Measurements from ENCODE around the gene RFX1. TPM values are rescaled to one million over a fixed set of nuclear protein-coding genes. Genes with fewer than 3 reads are reported as not detected.

RFX1 gene
- total RNA-seq, 2 donors from 2014 or later = 9.2 to 12.7 TPM

GRCh38 chr19:13979686-13980085 lies 26.4 kb downstream of the RFX1 start:
- TF ChIP-seq POLR2A (IDR thresholded peaks at IDR 0.05) = no peak
- TF ChIP-seq CTCF (IDR thresholded peaks at IDR 0.05) = no peak
- TF ChIP-seq POLR2AphosphoS5 (IDR thresholded peaks at IDR 0.05) = no peak
- H3K27ac ChIP-seq = no peak overlapping the region
- WGBS = 76% methylated on average over 11 of the region's 12 CpGs
- no peaks in the 10 kb centered on the region for H3K36me3 ChIP-seq
- peaks cover 7% of the 10 kb centered on the region for H3K4me1 ChIP-seq (replicated peaks)
- no peaks in the 10 kb centered on the region for H3K9me3 ChIP-seq
- intact Hi-C loops (cut with DNase I) = no loop called here
- no peak for DNase-seq (ENCODE audit: low spot score)
- no peaks in the 10 kb centered on the region for H3K27me3 ChIP-seq (replicated peaks; ENCODE audit: insufficient read depth)
- peak overlapping the region in 1 of 2 donors; percentile 47 for H3K4me3 ChIP-seq

GRCh38 chr19:13979244-13979615 lies 26.9 kb downstream of the RFX1 start:
- Histone ChIP-seq H3K27me3 (replicated peaks; ENCODE audit: insufficient read depth) (no peaks in the 10 kb centered on the region), H3K36me3 (no peaks in the 10 kb centered on the region), H3K9me3 (no peaks in the 10 kb centered on the region), H3K27ac (peak overlapping the region; percentile 67 to 74), H3K4me1 (replicated peaks) (peaks cover 7% of the 10 kb centered on the region), H3K4me3 (peak overlapping the region; percentile 37 to 47)
- intact Hi-C loops (cut with DNase I) = no loop called here
- TF ChIP-seq CTCF (IDR thresholded peaks at IDR 0.05) = no peak
- 15% methylated on average over 10 of the region's 12 CpGs for WGBS
- DNase-seq (ENCODE audit: low spot score) = no peak

- intact Hi-C loops (cut with DNase I) = no loop called here
- Histone ChIP-seq H3K27me3 (replicated peaks; ENCODE audit: insufficient read depth) (no peaks in the 10 kb centered on the region), H3K36me3 (no peaks in the 10 kb centered on the region), H3K9me3 (no peaks in the 10 kb centered on the region), H3K4me1 (replicated peaks) (peaks cover 7% of the 10 kb centered on the region), H3K27ac (peak overlapping the region; percentile 67 to 74), H3K4me3 (peak overlapping the region; percentile 37 to 47)
- WGBS = 2% methylated on average over 74 of the region's 74 CpGs
- DNase-seq (ENCODE audit: low spot score) = peak; percentile 81
- TF ChIP-seq POLR2AphosphoS5 (IDR thresholded peaks at IDR 0.05) (peak; percentile 38), CTCF (IDR thresholded peaks at IDR 0.05) (no peak), POLR2A (IDR thresholded peaks at IDR 0.05) (peak; percentile 26)
Observed at GRCh38 chr19:13978351-13979243, 27.5 kb downstream of the RFX1 start.

GRCh38 chr19:13977803-13978202 lies 28.3 kb downstream of the RFX1 start:
- WGBS = 83% methylated on average over 12 of the region's 12 CpGs
- TF ChIP-seq POLR2AphosphoS5 (IDR thresholded peaks at IDR 0.05) (no peak), CTCF (IDR thresholded peaks at IDR 0.05) (no peak), POLR2A (IDR thresholded peaks at IDR 0.05) (no peak)
- no peak for DNase-seq (ENCODE audit: low spot score)
- Histone ChIP-seq H3K4me1 (replicated peaks) (peaks cover 7% of the 10 kb centered on the region), H3K4me3 (no peak overlapping the region), H3K27me3 (replicated peaks; ENCODE audit: insufficient read depth) (no peaks in the 10 kb centered on the region), H3K9me3 (no peaks in the 10 kb centered on the region), H3K36me3 (no peaks in the 10 kb centered on the region), H3K27ac (peak overlapping the region; percentile 67 to 74)
- intact Hi-C loops (cut with DNase I) = no loop called here

- Histone ChIP-seq H3K27ac (no peak overlapping the region), H3K4me3 (no peak overlapping the region), H3K27me3 (replicated peaks; ENCODE audit: insufficient read depth) (no peaks in the 10 kb centered on the region), H3K36me3 (no peaks in the 10 kb centered on the region), H3K9me3 (no peaks in the 10 kb centered on the region), H3K4me1 (replicated peaks) (peaks cover 7% of the 10 kb centered on the region)
- 86% methylated on average over 12 of the region's 12 CpGs for WGBS
- no peak for DNase-seq (ENCODE audit: low spot score)
- TF ChIP-seq CTCF (IDR thresholded peaks at IDR 0.05) = no peak
- no peak for TF ChIP-seq POLR2AphosphoS5 (IDR thresholded peaks at IDR 0.05)
- no peak for TF ChIP-seq POLR2A (IDR thresholded peaks at IDR 0.05)
- intact Hi-C loops (cut with DNase I) = no loop called here
Observed at GRCh38 chr19:13976446-13976845, 29.7 kb downstream of the RFX1 start.
